Left renal cortex interstitium (tissue), 4 donors: Measurements from ENCODE around the gene CCDC171. TPM values are rescaled to one million over a fixed set of nuclear protein-coding genes. Genes with fewer than 3 reads are reported as not detected.
"Not testable (repeated sequence)": the region's sequence is repeated elsewhere in the genome, so short reads cannot be mapped to it uniquely, and the experiment has no call there.

ENCODE experiments used
- DNase-seq, 4 donors: peaks; one replicate each; pipeline ENCODE4 v3.0.0-alpha.2; 2013; ENCODE audit warnings: low read depth in 4 of 4, low spot score in 2 of 4, missing footprints in 1 of 4
- polyA plus RNA-seq, 4 donors: library from polyadenylated mRNA; unstranded; fragments of 120-200 nt; gene quantifications; one replicate each; pipeline ENCODE4 v1.2.1, GENCODE V29; 2013; ENCODE audit not compliant: insufficient read length in 4 of 4

CCDC171 gene
- polyA plus RNA-seq, 4 donors, result 4.3 to 6.6 (median 5.4) TPM

- DNase-seq, result no peak
Measured at GRCh38 chr9:15549611-15550010, 3.2 kb upstream of the CCDC171 start.

- DNase-seq, result no peak
Measured at GRCh38 chr9:15553528-15553898, 670 bp downstream of the CCDC171 start.

GRCh38 chr9:15570769-15571168, 17.9 kb downstream of the CCDC171 start:
- no peak for DNase-seq

- no peak for DNase-seq
Measured at GRCh38 chr9:15572200-15572770, 19.4 kb downstream of the CCDC171 start.

GRCh38 chr9:15576350-15577050, 23.7 kb downstream of the CCDC171 start:
- DNase-seq, result no peak

- DNase-seq, result no peak
Measured at GRCh38 chr9:15578714-15579113, 25.9 kb downstream of the CCDC171 start.

- no peak for DNase-seq
Measured at GRCh38 chr9:15584379-15584778, 31.5 kb downstream of the CCDC171 start.

- DNase-seq, result no peak
Measured at GRCh38 chr9:15592317-15592716, 39.5 kb downstream of the CCDC171 start.

- DNase-seq, result not testable (repeated sequence)
Measured at GRCh38 chr9:15592940-15593339, 40.1 kb downstream of the CCDC171 start.

GRCh38 chr9:15600666-15601330, 48.0 kb downstream of the CCDC171 start:
- DNase-seq, result not testable (repeated sequence)

- peak in 3 of 4 donors; percentile 21 to 45 (median 24) for DNase-seq
Measured at GRCh38 chr9:15606643-15607472, 54.0 kb downstream of the CCDC171 start.

- DNase-seq, result no peak
Measured at GRCh38 chr9:15612962-15613361, 60.1 kb downstream of the CCDC171 start.

GRCh38 chr9:15617782-15618181, 64.9 kb downstream of the CCDC171 start:
- DNase-seq, result no peak

- no peak for DNase-seq
Measured at GRCh38 chr9:15618540-15619331, 65.9 kb downstream of the CCDC171 start.

- DNase-seq, result peak in 3 of 4 donors; percentile 9 to 46 (median 16)
Measured at GRCh38 chr9:15622318-15622971, 69.6 kb downstream of the CCDC171 start.

- DNase-seq, result no peak
Measured at GRCh38 chr9:15635752-15636151, 82.9 kb downstream of the CCDC171 start.

GRCh38 chr9:15640121-15640520, 87.3 kb downstream of the CCDC171 start:
- DNase-seq, result no peak

- no peak for DNase-seq
Measured at GRCh38 chr9:15641291-15641690, 88.4 kb downstream of the CCDC171 start.

- DNase-seq, result peak in 2 of 4 donors; percentile 8 to 23
Measured at GRCh38 chr9:15642369-15642962, 89.6 kb downstream of the CCDC171 start.
